Measurements from ENCODE around the gene DOP1A. TPM values are rescaled to one million over a fixed set of nuclear protein-coding genes. Genes with fewer than 3 reads are reported as not detected.

DOP1A gene
- total and polyA plus RNA-seq, 2 of the 13 experiments (the other 11 are each of a cell fraction or from before 2014, with no cell fraction given) = 5.2 to 16.7 TPM

DNA sequence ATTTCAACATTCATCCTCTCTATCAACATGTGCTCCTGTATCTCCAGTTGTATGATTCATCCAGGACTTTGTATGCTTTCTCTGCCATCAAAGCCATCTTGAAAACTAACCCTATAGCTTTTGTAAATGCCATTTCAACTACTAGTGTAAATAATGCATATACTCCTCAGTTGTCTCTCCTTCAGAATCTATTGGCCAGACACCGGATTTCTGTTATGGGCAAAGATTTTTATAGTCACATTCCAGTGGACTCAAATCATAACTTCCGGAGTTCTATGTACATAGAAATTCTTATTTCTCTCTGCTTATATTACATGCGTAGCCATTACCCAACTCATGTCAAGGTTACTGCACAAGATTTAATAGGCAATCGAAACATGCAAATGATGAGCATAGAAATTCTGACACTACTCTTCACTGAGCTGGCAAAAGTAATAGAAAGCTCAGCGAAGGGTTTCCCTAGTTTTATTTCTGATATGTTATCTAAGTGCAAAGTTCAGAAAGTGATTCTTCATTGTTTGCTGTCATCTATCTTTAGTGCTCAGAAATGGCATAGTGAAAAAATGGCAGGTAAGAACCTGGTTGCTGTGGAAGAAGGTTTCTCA, 70.7 kb downstream of the DOP1A start:
- TSS peak; percentile 43 for BruUV-seq (replicated peaks)
- no peak for FAIRE-seq
- intact Hi-C loops (cut with micrococcal nuclease; ENCODE audit: unreplicated experiment) = no loop called here
- Histone ChIP-seq H3K27me3 (ENCODE audit: control insufficient read depth in 1 of 2, insufficient read depth in 2 of 2, low read length in 2 of 2) (no peaks in the 10 kb centered on the region), H3K79me2 (ENCODE audit: insufficient read depth, low read length) (no peaks in the 10 kb centered on the region), H4K20me1 (ENCODE audit: insufficient read depth, low read length) (no peaks in the 10 kb centered on the region), H3K9me3 (ENCODE audit: low read length) (no peaks in the 10 kb centered on the region), H3K27ac (ENCODE audit: extremely low read length, insufficient read depth, low read length) (no peak overlapping the region), H2AFZ (ENCODE audit: low read length) (no peak overlapping the region), H3K4me2 (ENCODE audit: low read depth, low read length) (no peak overlapping the region), H3K36me3 (replicated peaks in 1 of 2; ENCODE audit: control insufficient read depth in 1 of 2, insufficient read depth in 2 of 2, low read length in 2 of 2) (peaks cover 0 to 5% of the 10 kb centered on the region in 2 experiments; a peak in 1 of 5 replicates), H3K4me3 (replicated peaks in 1 of 3; ENCODE audit: insufficient read depth in 1 of 3, low read depth in 2 of 3, low read length in 3 of 3) (no peak overlapping the region), H3K4me1 (ENCODE audit: insufficient read depth, low read length) (no peaks in the 10 kb centered on the region), H3K9ac (ENCODE audit: insufficient read depth, low read depth, low read length) (no peak overlapping the region)
- CTCF ChIA-PET (ENCODE audit: low intra/inter-chr PET ratio, low total read pairs) = no interaction called here
- DNase-seq (ENCODE audit: low spot score) = no peak
- in situ Hi-C loops (cut with HindIII; ENCODE audit: extremely low pct_ligation_motif_present, low pct_unique_long_range_greater_than_20kb) = no loop called here
- TF ChIP-seq MYNN (CRISPR knock-in tag; IDR thresholded peaks at IDR 0.05; ENCODE audit: low read depth) (no peak), ZNF205 (CRISPR knock-in tag; IDR thresholded peaks at IDR 0.05) (no peak), TBX2 (CRISPR knock-in tag; IDR thresholded peaks at IDR 0.05; ENCODE audit: borderline replicate concordance) (no peak), ZNF510 (CRISPR knock-in tag; IDR thresholded peaks at IDR 0.05; ENCODE audit: low read depth) (no peak)
- TF ChIP-seq, protein P1, sequence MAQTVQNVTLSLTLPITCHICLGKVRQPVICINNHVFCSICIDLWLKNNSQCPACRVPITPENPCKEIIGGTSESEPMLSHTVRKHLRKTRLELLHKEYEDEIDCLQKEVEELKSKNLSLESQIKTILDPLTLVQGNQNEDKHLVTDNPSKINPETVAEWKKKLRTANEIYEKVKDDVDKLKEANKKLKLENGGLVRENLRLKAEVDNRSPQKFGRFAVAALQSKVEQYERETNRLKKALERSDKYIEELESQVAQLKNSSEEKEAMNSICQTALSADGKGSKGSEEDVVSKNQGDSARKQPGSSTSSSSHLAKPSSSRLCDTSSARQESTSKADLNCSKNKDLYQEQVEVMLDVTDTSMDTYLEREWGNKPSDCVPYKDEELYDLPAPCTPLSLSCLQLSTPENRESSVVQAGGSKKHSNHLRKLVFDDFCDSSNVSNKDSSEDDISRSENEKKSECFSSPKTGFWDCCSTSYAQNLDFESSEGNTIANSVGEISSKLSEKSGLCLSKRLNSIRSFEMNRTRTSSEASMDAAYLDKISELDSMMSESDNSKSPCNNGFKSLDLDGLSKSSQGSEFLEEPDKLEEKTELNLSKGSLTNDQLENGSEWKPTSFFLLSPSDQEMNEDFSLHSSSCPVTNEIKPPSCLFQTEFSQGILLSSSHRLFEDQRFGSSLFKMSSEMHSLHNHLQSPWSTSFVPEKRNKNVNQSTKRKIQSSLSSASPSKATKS (CRISPR knock-in tag; IDR thresholded peaks at IDR 0.05) = no peak
- TF ChIP-seq, protein P2, sequence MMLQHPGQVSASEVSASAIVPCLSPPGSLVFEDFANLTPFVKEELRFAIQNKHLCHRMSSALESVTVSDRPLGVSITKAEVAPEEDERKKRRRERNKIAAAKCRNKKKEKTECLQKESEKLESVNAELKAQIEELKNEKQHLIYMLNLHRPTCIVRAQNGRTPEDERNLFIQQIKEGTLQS (CRISPR knock-in tag; IDR thresholded peaks at IDR 0.05) = no peak
- POLR2A ChIA-PET = no interaction called here
- ATAC-seq = no peak
- WGBS (ENCODE audit: low lambda C conversion rate) = 94% methylated on average over 5 of the region's 5 CpGs
